ENCODE results near the gene ZDBF2.
"Not testable (repeated sequence)": the region's sequence is repeated elsewhere in the genome, so short reads cannot be mapped to it uniquely, and the experiment has no call there.

The ZDBF2 gene

DNA sequence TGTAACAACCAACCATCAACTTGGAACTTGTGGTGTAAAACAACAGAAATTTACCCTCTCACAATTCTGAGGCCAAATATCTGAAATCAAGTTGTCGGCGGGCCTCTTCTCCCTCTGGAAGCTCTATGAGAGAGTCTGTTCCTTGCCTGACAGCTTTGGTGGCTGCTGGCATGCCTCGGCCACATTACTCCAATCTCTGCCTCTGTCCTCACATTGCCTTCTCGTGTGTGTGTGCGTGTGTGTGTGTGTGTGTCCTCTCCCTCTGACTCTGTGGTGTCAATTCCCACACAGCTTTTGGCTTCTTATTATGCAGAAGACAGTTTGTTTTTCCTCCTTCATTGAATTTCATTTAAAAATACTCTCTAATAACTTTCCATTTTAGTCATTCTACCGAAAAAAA lies 50.4 kb downstream of the ZDBF2 start:
- DNase-seq (ENCODE audit: low read depth): no peak

DNA sequence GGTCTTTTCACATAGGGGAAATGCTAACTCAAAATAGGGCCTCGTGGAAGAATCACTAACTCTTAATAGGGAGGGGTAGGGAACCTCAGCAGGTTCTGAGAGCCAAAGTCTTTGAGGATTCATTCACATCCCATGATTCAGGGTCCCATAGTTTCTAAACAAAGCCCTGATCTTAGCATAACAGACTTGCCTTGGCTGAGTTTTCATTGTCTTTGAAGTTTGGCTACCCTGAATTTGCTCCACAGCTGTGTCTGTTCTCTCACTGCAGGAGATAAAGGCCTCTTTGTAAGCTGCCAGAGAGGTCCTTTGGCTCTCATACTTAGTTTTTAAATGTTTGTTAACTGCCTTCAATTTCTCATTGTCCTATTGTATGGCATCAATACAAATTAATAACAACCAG lies 54.5 kb downstream of the ZDBF2 start:
- DNase-seq (ENCODE audit: low read depth): no peak

DNA sequence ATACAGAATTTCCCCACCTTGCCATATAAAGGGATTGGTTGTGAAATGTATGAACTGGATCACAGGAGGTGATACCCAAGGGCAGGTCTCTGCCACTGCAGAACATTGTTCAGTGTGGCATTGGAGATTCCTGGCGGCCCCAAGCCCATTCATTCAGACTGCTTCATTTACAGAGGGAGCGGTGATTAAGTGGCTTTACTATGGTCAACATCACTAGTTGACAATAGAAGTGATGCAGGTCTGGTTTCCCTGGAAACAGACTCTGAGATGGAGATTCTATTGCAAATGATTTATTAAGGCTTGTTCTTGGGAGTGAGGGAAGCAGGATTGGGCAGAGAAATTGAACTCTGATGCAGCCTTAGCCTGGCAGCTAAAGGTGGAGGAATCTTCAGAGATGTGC lies 62.4 kb downstream of the ZDBF2 start:
- DNase-seq (ENCODE audit: low read depth): no peak

DNA sequence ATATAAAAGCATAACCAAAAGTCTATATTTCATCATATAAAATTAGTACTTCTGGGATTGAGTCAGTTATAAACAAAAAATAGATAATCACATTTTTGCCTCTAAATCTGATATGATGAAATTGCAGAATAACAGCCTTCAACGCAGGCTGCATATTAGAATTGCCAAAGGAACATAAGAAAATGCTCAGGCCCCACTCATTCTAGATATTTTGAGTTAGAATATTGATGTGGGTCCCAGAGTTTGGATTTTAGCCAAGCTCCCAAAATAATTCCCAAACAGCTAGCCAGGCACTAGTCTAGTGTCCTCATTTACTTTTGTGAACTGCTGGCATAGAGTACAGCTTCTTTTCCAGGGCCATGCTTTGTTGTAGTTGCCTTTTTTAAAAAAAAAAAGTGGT lies 63.5 kb downstream of the ZDBF2 start:
- no peak for DNase-seq (ENCODE audit: low read depth)

- DNase-seq (ENCODE audit: low read depth): no peak
Observed at GRCh38 chr2:206341396-206341795, 66.9 kb downstream of the ZDBF2 start.

GRCh38 chr2:206343144-206343543 lies 68.7 kb downstream of the ZDBF2 start:
- no peak for DNase-seq (ENCODE audit: low read depth)

DNA sequence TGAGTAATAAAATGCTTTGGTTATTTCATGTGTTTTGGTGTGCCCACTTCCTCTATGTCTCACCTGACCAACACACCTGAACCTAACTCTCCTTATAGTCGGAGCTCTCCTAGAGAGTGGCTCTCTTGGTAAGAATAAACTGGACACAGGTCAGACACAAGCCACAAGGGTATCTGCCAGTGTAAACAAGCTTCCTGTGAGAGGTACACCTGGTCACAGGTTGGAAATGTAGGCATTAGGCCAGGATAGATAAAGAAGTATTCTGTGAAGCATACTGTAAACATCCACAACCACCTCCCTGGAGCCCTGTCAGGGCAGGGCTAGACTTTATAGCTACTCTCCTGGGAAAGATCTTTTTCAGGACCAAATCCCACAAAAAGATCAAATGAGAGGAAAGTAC lies 69.4 kb downstream of the ZDBF2 start:
- no peak for DNase-seq (ENCODE audit: low read depth)

DNA sequence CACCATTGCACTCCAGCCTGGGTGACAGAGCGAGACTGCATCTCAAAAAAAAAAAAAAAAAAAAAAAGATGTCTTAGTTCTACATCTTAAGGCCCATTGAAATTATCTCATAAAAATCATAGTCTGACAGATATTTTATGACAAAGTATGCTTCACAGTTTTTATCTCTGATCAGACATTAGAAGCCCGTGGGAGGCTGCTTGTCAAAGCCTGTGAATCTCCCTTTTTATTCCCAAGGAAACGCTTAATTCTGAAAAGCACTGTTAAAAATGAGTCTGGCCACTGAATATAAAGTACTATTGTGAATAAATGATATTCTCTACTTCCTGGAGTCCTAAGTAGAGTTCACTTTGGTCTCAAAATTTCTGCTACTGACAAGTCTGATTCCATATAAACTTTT lies 71.1 kb downstream of the ZDBF2 start:
- DNase-seq (ENCODE audit: low read depth): no peak

DNA sequence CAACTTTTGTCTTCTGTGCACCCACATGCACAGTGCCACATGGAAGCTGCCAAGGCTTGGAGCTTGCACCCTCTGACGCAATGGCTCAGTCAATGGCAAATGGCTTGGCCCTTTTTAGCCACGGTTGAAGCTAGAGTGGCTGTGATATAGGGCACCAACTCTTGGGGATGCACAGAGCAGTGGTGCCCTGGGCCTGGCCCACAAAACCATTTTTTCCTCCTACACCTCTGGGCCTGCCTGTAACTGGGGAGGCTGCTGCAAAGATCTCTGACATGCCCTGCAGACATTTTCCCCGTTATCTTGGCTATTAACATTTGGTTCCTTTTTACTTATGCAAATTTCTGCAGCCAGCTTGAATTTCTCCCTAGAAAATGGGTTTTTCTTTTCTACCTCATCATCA lies 74.9 kb downstream of the ZDBF2 start:
- no peak for DNase-seq (ENCODE audit: low read depth)

- DNase-seq (ENCODE audit: low read depth): no peak
Observed at GRCh38 chr2:206352571-206352970, 78.1 kb downstream of the ZDBF2 start.

DNA sequence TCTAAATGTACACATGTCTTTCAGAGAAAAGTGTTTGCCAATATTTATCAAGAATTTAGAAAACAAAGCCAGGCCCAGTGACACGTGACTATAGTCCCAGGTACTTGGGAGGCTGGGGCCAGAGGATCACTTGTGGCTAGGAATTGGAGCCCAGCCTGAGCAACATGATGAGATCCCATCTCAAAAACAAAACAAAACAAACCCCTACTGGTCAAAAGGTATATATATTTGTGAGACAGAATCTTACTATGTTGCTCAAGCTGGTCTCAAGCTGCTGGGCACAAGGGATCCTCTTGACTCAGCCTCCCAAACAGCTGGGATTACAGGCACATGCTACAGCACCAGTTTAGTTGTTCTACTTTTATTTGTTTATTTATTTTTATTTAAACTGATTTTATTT lies 79.2 kb downstream of the ZDBF2 start:
- no peak for DNase-seq (ENCODE audit: low read depth)

DNA sequence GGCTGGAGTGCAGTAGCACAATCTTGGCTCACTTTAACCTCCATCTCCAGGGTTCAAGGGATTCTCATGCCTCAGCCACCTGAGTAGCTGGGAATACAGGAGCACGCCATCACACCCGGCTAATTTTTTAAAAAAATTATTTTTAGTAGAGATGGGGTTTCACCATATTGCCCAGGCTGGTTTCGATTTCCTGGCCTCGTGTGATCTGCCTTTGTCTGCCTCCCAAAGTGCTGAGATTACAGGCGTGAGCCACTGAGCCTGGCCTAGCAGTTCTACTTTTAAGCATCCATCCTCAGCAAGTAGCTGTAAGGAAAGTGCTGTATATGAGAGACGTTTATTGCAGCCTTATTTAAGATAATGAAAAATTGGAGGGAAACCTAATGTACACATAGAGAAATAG lies 79.7 kb downstream of the ZDBF2 start:
- no peak for DNase-seq (ENCODE audit: low read depth)

- DNase-seq (ENCODE audit: low read depth): not testable (repeated sequence)
Observed at GRCh38 chr2:206356840-206357239, 82.4 kb downstream of the ZDBF2 start.

GRCh38 chr2:206360840-206361239 lies 86.4 kb downstream of the ZDBF2 start:
- not testable (repeated sequence) for DNase-seq (ENCODE audit: low read depth)

GRCh38 chr2:206361407-206362045 lies 87.1 kb downstream of the ZDBF2 start:
- DNase-seq (ENCODE audit: low read depth): no peak

Data from stromal cell of bone marrow (primary cell).